ENCODE data around the gene TM2D3. TPM values are rescaled to one million over a fixed set of nuclear protein-coding genes. Genes with fewer than 3 reads are reported as not detected.
"Not testable (repeated sequence)": the region's sequence is repeated elsewhere in the genome, so short reads cannot be mapped to it uniquely, and the experiment has no call there.

Gene TM2D3
- total RNA-seq, 4 donors from 2014 or later = 32.6 to 47.3 (median 46.2) TPM

- ATAC-seq (ENCODE audit: low FRiP score) (no peak), DNase-seq (ENCODE audit: low spot score) (no peak)
- TF ChIP-seq CTCF (IDR thresholded peaks at IDR 0.05) = no peak
Observed at GRCh38 chr15:101657968-101658784, 6.0 kb upstream of the TM2D3 start.

DNA sequence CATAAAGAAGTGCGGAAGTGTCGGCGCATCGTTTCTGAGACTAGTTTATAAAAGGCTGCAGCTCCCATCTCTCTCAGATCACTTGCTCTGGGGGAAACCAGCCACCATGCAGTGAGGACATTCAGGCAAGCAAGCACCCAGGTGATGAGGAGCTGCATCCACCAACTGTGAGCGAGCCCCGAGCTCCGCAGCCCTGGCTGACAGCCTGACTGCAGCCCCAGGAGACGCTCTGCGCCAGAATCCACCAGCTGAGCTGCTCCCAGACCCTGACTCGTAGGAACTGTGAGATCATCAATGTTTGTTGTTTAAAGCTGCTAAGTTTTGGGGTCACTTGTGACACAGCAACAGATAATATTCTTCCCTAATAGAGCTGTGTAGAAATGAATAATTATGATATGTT is 5.0 kb upstream of the TM2D3 start:
- ATAC-seq (ENCODE audit: low FRiP score) = no peak
- TF ChIP-seq CTCF (IDR thresholded peaks at IDR 0.05) = no peak
- no peak for DNase-seq (ENCODE audit: low spot score)

- not testable (repeated sequence) for ATAC-seq (ENCODE audit: low FRiP score); DNase-seq (ENCODE audit: low spot score)
Observed at GRCh38 chr15:101654624-101655337, 2.6 kb upstream of the TM2D3 start.

DNA sequence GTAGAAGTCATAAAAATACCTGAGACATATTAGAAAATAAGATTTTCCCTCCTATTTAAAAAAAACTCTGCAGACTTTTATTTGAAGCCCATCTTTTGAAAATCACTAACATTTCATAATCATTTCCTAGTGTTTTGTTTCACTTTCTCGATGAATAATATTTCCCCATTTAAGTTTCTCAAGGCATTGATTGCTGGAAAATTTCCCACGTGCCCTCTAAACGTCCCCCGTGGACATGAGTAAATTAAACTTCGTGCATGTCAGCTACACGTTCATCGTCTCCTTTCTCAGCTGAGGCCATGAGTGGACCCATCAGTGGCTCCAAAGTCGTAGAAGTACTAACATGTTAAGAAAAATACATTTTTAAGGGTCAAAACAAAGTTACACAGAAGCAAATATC is 2.0 kb upstream of the TM2D3 start:
- ATAC-seq (ENCODE audit: low FRiP score) (no peak), DNase-seq (ENCODE audit: low spot score) (no peak)
- TF ChIP-seq CTCF (IDR thresholded peaks at IDR 0.05) = no peak

DNA sequence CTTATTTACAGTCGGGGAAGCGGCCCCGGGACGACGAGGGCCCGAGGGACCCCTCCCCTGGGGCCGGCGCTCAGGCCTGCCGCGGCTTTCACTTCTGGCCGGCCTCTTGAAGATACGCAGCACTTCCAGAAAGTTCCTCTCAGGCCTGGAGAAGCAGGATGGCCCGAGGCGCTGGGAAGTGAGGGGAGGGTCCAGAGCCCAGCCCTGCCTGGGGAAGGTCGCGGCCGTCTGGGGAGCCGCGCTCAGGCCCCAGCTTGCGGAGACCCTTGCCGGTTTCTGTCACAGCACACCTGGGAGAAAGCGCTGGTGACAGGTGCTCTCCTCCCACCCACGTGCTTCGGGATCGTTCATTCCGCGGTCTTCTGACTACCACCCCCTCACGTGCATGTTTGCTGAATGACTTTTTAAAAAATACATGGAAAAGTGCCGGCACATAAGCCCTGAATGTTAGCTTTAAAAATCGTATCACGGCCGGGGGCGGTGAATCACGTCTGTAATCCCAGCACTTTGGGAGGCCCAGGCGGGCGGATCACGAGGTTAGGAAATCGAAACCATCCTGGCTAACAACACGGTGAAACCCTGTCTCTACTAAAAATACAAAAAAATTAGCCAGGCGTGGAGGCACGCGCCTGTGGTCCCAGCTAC is 727 bp upstream of the TM2D3 start:
- TF ChIP-seq CTCF (IDR thresholded peaks at IDR 0.05) = no peak
- ATAC-seq (ENCODE audit: low FRiP score) (peak; percentile 26), DNase-seq (ENCODE audit: low spot score) (no peak)

- no peak for DNase-seq (ENCODE audit: low spot score)
- ATAC-seq (ENCODE audit: low FRiP score) = peak; percentile 63
- no peak for TF ChIP-seq CTCF (IDR thresholded peaks at IDR 0.05)
Observed at GRCh38 chr15:101651554-101652097, 555 bp downstream of the TM2D3 start.

DNA sequence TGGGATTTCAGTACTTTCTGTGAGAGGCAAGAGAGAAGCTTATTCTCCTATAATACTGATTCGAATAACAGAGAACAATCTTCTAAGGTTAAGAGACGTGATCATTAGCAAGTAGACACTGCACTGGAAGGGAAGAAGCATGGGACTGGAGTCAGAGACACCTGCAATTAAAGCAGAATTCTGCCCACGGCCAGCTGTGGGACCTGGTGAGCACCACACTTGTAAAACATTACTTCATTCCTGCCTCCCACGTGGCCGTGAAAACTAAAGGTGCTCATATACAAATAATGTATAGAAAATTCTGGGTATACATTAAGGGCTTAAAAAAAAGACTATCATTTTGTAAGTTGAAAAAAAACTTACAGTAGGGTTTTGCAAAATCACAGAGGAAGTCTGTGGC is 2.0 kb downstream of the TM2D3 start:
- DNase-seq (ENCODE audit: low spot score) (no peak), ATAC-seq (ENCODE audit: low FRiP score) (no peak)
- no peak for TF ChIP-seq CTCF (IDR thresholded peaks at IDR 0.05)

All from omental fat pad (tissue), 4 donors.